MCF 10A (cell line): ENCODE measurements around the gene NPAS1. TPM values are rescaled to one million over a fixed set of nuclear protein-coding genes. Genes with fewer than 3 reads are reported as not detected.

Experiments used
- BruUV-seq: library from RNA; stranded (reverse); fragments of 400-500 nt; replicated peaks from 2 replicates; lab custom pipeline; 2021; lab: Mats Ljungman, UMichigan
- CTCF ChIA-PET: fragments of 300-600 bp; sonication (Branson Sonifier 250); formaldehyde crosslinking; extraction: SDS; loops from one replicate; lab custom pipeline; 2021; ENCODE audit warnings: antibody characterized with exemption, inconsistent platforms; lab: Yijun Ruan, JAX
- POLR2A ChIA-PET: fragments of 300-600, 350-650 bp; sonication (Branson Sonifier 250); formaldehyde crosslinking; extraction: SDS; loops from one replicate; lab custom pipeline; 2020; ENCODE audit warnings: antibody characterized with exemption, inconsistent platforms; lab: Yijun Ruan, JAX
- DNase-seq: peaks from one replicate; pipeline ENCODE4 v3.0.0-alpha.2; 2018; ENCODE audit not compliant: unreplicated experiment
- H3K27ac Mint-ChIP-seq: one replicate; pipeline ENCODE4 v1.8.0; 2022; ENCODE audit warnings: mild to moderate bottlenecking, low read depth, mixed read lengths; ENCODE audit not compliant: unreplicated experiment
- H3K27me3 Mint-ChIP-seq: one replicate; pipeline ENCODE4 v1.8.0; 2022; ENCODE audit warnings: mixed read lengths; ENCODE audit not compliant: insufficient read depth, unreplicated experiment
- H3K36me3 Mint-ChIP-seq: one replicate; pipeline ENCODE4 v1.8.0; 2022; ENCODE audit warnings: mild to moderate bottlenecking, moderate library complexity, mixed read lengths; ENCODE audit not compliant: insufficient read depth, unreplicated experiment
- H3K4me1 Mint-ChIP-seq: one replicate; pipeline ENCODE4 v1.8.0; 2022; ENCODE audit warnings: mixed read lengths; ENCODE audit not compliant: insufficient read depth, unreplicated experiment
- H3K4me3 Mint-ChIP-seq: one replicate; pipeline ENCODE4 v1.8.0; 2022; ENCODE audit warnings: mild to moderate bottlenecking, moderate library complexity, mixed read lengths; ENCODE audit not compliant: unreplicated experiment
- H3K9me3 Mint-ChIP-seq: one replicate; pipeline ENCODE4 v1.8.0; 2022; ENCODE audit warnings: mixed read lengths; ENCODE audit not compliant: unreplicated experiment
- CTCF ChIP-seq: fragments of 200-600 bp; IDR thresholded peaks from one replicate; pipeline ENCODE4 v1.8.0; 2022; ENCODE audit warnings: antibody characterized with exemption, mild to moderate bottlenecking; ENCODE audit not compliant: unreplicated experiment
- intact Hi-C: fragments of 100-400 bp; cut with micrococcal nuclease; formaldehyde crosslinking; loops from 2 replicates; pipeline ENCODE4 v1.14.1; 2022
- total RNA-seq: library from RNA; stranded (reverse); gene quantifications from 2 replicates; pipeline ENCODE4 v1.2.3, GENCODE V29; 2022

NPAS1 gene
- total RNA-seq, 1 experiment from 2014 or later: 0.68 TPM

GRCh38 chr19:47081095-47081494 lies 61.5 kb downstream of the NPAS1 start:
- H3K4me1 Mint-ChIP-seq: no peaks in the 10 kb centered on the region
- intact Hi-C loops: no loop called here
- no peak for DNase-seq
- H3K27me3 Mint-ChIP-seq: no peaks in the 10 kb centered on the region
- TF ChIP-seq CTCF: no peak
- H3K9me3 Mint-ChIP-seq: no peaks in the 10 kb centered on the region
- H3K4me3 Mint-ChIP-seq: no peak overlapping the region
- BruUV-seq: no TSS peak
- no peak overlapping the region for H3K27ac Mint-ChIP-seq
- peaks cover 89% of the 10 kb centered on the region for H3K36me3 Mint-ChIP-seq
- ChIA-PET POLR2A (interaction anchor here (1.3 to 1.8 kb wide), 2 partner anchors 15 to 32 kb away, joined by 3 to 7 read pairs; partner anchors contain the start of gene ZC3H4), CTCF (interaction anchor here (0.9 to 1.9 kb wide), 6 partner anchors 15 to 68 kb away, joined by 3 to 7 read pairs (median 4); no protein-coding TSS in a partner anchor)

GRCh38 chr19:47082493-47082892 lies 62.9 kb downstream of the NPAS1 start:
- no peak for TF ChIP-seq CTCF
- no peak overlapping the region for H3K27ac Mint-ChIP-seq
- DNase-seq: no peak
- H3K9me3 Mint-ChIP-seq: no peaks in the 10 kb centered on the region
- intact Hi-C loops: no loop called here
- H3K27me3 Mint-ChIP-seq: no peaks in the 10 kb centered on the region
- POLR2A ChIA-PET: interaction anchor here (1.0 kb wide), 1 partner anchor 31 kb away, joined by 4 read pairs; the partner anchor contains the start of gene ZC3H4
- CTCF ChIA-PET: interaction anchor here (0.6 to 1.4 kb wide), 3 partner anchors 14 to 225 kb away, joined by 3 to 9 read pairs (median 5); no protein-coding TSS in a partner anchor
- no peak overlapping the region for H3K4me3 Mint-ChIP-seq
- H3K4me1 Mint-ChIP-seq: no peaks in the 10 kb centered on the region
- no TSS peak for BruUV-seq
- H3K36me3 Mint-ChIP-seq: peaks cover 89% of the 10 kb centered on the region

- no peak for TF ChIP-seq CTCF
- H3K4me1 Mint-ChIP-seq: no peaks in the 10 kb centered on the region
- H3K9me3 Mint-ChIP-seq: no peaks in the 10 kb centered on the region
- H3K36me3 Mint-ChIP-seq: peaks cover 84% of the 10 kb centered on the region
- H3K27me3 Mint-ChIP-seq: no peaks in the 10 kb centered on the region
- no peak for DNase-seq
- H3K27ac Mint-ChIP-seq: no peak overlapping the region
- no TSS peak for BruUV-seq
- ChIA-PET POLR2A (interaction anchor here (0.8 kb wide), 1 partner anchor 46 kb away, joined by 3 read pairs; no protein-coding TSS in a partner anchor), CTCF (interaction anchor here (1.6 kb wide), 1 partner anchor 39 kb away, joined by 4 read pairs; no protein-coding TSS in a partner anchor)
- intact Hi-C loops: no loop called here
- H3K4me3 Mint-ChIP-seq: no peak overlapping the region
Measured at GRCh38 chr19:47084879-47085439, 65.3 kb downstream of the NPAS1 start.

- Mint-ChIP-seq H3K4me1 (no peaks in the 10 kb centered on the region), H3K9me3 (no peaks in the 10 kb centered on the region), H3K27me3 (no peaks in the 10 kb centered on the region), H3K4me3 (no peak overlapping the region), H3K36me3 (peaks cover 84% of the 10 kb centered on the region), H3K27ac (no peak overlapping the region)
- intact Hi-C loops: no loop called here
- ChIA-PET POLR2A (no interaction called here), CTCF (no interaction called here)
- TF ChIP-seq CTCF: no peak
- no peak for DNase-seq
- no TSS peak for BruUV-seq
Measured at GRCh38 chr19:47086280-47086679, 66.6 kb downstream of the NPAS1 start.
